H9 (cell line): ENCODE measurements around the gene KATNIP. TPM values are rescaled to one million over a fixed set of nuclear protein-coding genes. Genes with fewer than 3 reads are reported as not detected.

Source experiments
- DNase-seq: peaks from one replicate; pipeline ENCODE4 v3.0.0-alpha.2; 2017
- H2AFZ ChIP-seq: one replicate; pipeline ENCODE4 v1.6.1; 2013; ENCODE audit warnings: mild to moderate bottlenecking, low read length, control low read depth, moderate library complexity
- H2AK5ac ChIP-seq: 2 replicates; pipeline ENCODE4 v1.6.1; 2013; ENCODE audit warnings: low read length, control low read depth, mixed read lengths; ENCODE audit not compliant: insufficient read length
- H2BK120ac ChIP-seq: one replicate; pipeline ENCODE4 v1.6.1; 2013; ENCODE audit warnings: low read depth, mild to moderate bottlenecking, low read length, control low read depth, inconsistent platforms; ENCODE audit not compliant: poor library complexity, severe bottlenecking
- H2BK12ac ChIP-seq: 2 replicates; pipeline ENCODE4 v1.6.1; 2013; ENCODE audit warnings: low read length, control low read depth, mixed read lengths, low read depth; ENCODE audit not compliant: insufficient read length
- H2BK15ac ChIP-seq: 2 replicates; pipeline ENCODE4 v1.6.1; 2013; ENCODE audit warnings: low read depth, low read length, control low read depth
- H2BK20ac ChIP-seq: one replicate; pipeline ENCODE4 v1.6.1; 2013; ENCODE audit warnings: low read depth, mild to moderate bottlenecking, low read length, control low read depth, inconsistent platforms; ENCODE audit not compliant: poor library complexity, severe bottlenecking
- H2BK5ac ChIP-seq: 2 replicates; pipeline ENCODE4 v1.6.1; 2013; ENCODE audit warnings: low read length, control low read depth, mixed read lengths; ENCODE audit not compliant: insufficient read length
- H3K14ac ChIP-seq: 2 replicates; pipeline ENCODE4 v1.6.1; 2013; ENCODE audit warnings: low read length, control low read depth; ENCODE audit not compliant: insufficient read depth
- H3K18ac ChIP-seq: 2 replicates; pipeline ENCODE4 v1.6.1; 2013; ENCODE audit warnings: low read depth, mild to moderate bottlenecking, mixed read lengths, low read length, control low read depth; ENCODE audit not compliant: insufficient read length
- H3K23ac ChIP-seq: 2 replicates; pipeline ENCODE4 v1.6.1; 2013; ENCODE audit warnings: low read length, control low read depth, mixed read lengths, low read depth; ENCODE audit not compliant: insufficient read length
- H3K23me2 ChIP-seq: 2 replicates; pipeline ENCODE4 v1.6.1; 2013; ENCODE audit warnings: low read depth, mild to moderate bottlenecking, mixed read lengths, low read length, control low read depth; ENCODE audit not compliant: insufficient read length, poor library complexity, severe bottlenecking
- H3K27ac ChIP-seq: 2 replicates; pipeline ENCODE4 v1.5.1; 2013; ENCODE audit warnings: low read length, control low read depth, mixed read lengths, low read depth; ENCODE audit not compliant: insufficient read length
- H3K27me3 ChIP-seq: 2 replicates; pipeline ENCODE4 v1.6.1; 2013; ENCODE audit warnings: low read length, control low read depth, inconsistent platforms; ENCODE audit not compliant: insufficient read depth
- H3K4ac ChIP-seq: 2 replicates; pipeline ENCODE4 v1.6.1; 2013; ENCODE audit warnings: low read depth, mild to moderate bottlenecking, control low read depth, inconsistent platforms, low read length, moderate library complexity
- H3K4me1 ChIP-seq: 2 replicates; pipeline ENCODE4 v1.6.1; 2013; ENCODE audit warnings: low read length, control low read depth, inconsistent platforms; ENCODE audit not compliant: insufficient read depth
- H3K4me2 ChIP-seq: 2 replicates; pipeline ENCODE4 v1.6.1; 2013; ENCODE audit warnings: low read length, control low read depth, mixed read lengths; ENCODE audit not compliant: insufficient read length, insufficient read depth
- H3K56ac ChIP-seq: 2 replicates; pipeline ENCODE4 v1.6.1; 2013; ENCODE audit warnings: low read depth, mild to moderate bottlenecking, mixed read lengths, low read length, control low read depth; ENCODE audit not compliant: insufficient read length
- H3K79me1 ChIP-seq: 2 replicates; pipeline ENCODE4 v1.6.1; 2013; ENCODE audit warnings: low read depth, mild to moderate bottlenecking, moderate library complexity, low read length, control low read depth, inconsistent platforms; ENCODE audit not compliant: insufficient read depth, poor library complexity, severe bottlenecking
- H3K79me2 ChIP-seq: 2 replicates; pipeline ENCODE4 v1.6.1; 2013; ENCODE audit warnings: low read length, control low read depth, inconsistent platforms; ENCODE audit not compliant: insufficient read depth
- H3K9ac ChIP-seq: 2 replicates; pipeline ENCODE4 v1.6.1; 2013; ENCODE audit warnings: low read length, control low read depth, mixed read lengths; ENCODE audit not compliant: insufficient read length; ENCODE audit errors: extremely low read depth
- H3K9me3 ChIP-seq: one replicate; pipeline ENCODE4 v1.6.1; 2013; ENCODE audit warnings: low read depth, low read length, inconsistent platforms; ENCODE audit not compliant: control insufficient read depth
- H3T11ph ChIP-seq: one replicate; pipeline ENCODE4 v1.6.1; 2013; ENCODE audit warnings: mild to moderate bottlenecking, low read length, control low read depth, inconsistent platforms
- H4K20me1 ChIP-seq: one replicate; pipeline ENCODE4 v1.6.1; 2013; ENCODE audit not compliant: control insufficient read depth, insufficient read length, insufficient read depth
- H4K5ac ChIP-seq: 2 replicates; pipeline ENCODE4 v1.6.1; 2013; ENCODE audit warnings: low read depth, mild to moderate bottlenecking, mixed read lengths, low read length, control low read depth; ENCODE audit not compliant: insufficient read length
- H4K8ac ChIP-seq: replicated peaks from 2 replicates; pipeline ENCODE4 v1.6.1; 2013; ENCODE audit warnings: low read length, control low read depth, mixed read lengths, low read depth; ENCODE audit not compliant: insufficient read length
- H4K91ac ChIP-seq: 2 replicates; pipeline ENCODE4 v1.6.1; 2013; ENCODE audit warnings: low read depth, mild to moderate bottlenecking, moderate library complexity, mixed read lengths, low read length, control low read depth; ENCODE audit not compliant: insufficient read length
- H3K27ac Mint-ChIP-seq, 3 experiments: 2 replicates in 2 of 3; 3 replicates in 1 of 3; pipeline ENCODE4 v1.8.0; 2020 to 2021; ENCODE audit warnings: mixed read lengths in 3 of 3, mild to moderate bottlenecking in 1 of 3, moderate library complexity in 1 of 3
- H3K27me3 Mint-ChIP-seq: 2 replicates; pipeline ENCODE4 v1.8.0; 2021; ENCODE audit warnings: low read depth, mild to moderate bottlenecking, moderate library complexity, mixed read lengths
- H3K36me3 Mint-ChIP-seq, 3 experiments: 2 replicates in 2 of 3; 3 replicates in 1 of 3; pipeline ENCODE4 v1.8.0; 2020 to 2021; ENCODE audit warnings: low read depth in 3 of 3, mixed read lengths in 3 of 3; ENCODE audit not compliant: insufficient read depth in 1 of 3
- H3K4me1 Mint-ChIP-seq, 2 experiments: 2 replicates each; pipeline ENCODE4 v1.8.0; 2020; ENCODE audit warnings: mixed read lengths in 2 of 2
- H3K4me3 Mint-ChIP-seq, 2 experiments: 2 replicates in 1 of 2; 3 replicates in 1 of 2; pipeline ENCODE4 v1.8.0; 2020 to 2021; ENCODE audit warnings: mild to moderate bottlenecking in 2 of 2, mixed read lengths in 2 of 2, moderate library complexity in 1 of 2
- H3K9me3 Mint-ChIP-seq, 2 experiments: 2 replicates in 1 of 2; 3 replicates in 1 of 2; pipeline ENCODE4 v1.8.0; 2020; ENCODE audit warnings: mild to moderate bottlenecking in 2 of 2, mixed read lengths in 2 of 2, moderate library complexity in 1 of 2
- WGBS: extraction: QIAGEN DNeasy Blood & Tissue Kit; methylation state at CpG from one replicate; pipeline ENCODE4 v1.1.7; 2013; ENCODE audit warnings: missing lambda C conversion rate, low lambda C conversion rate, mixed read lengths; ENCODE audit not compliant: insufficient read length; ENCODE audit errors: extremely low coverage; 5-methylcytosine and 5-hydroxymethylcytosine counted together
- total RNA-seq: library from RNA; stranded (reverse); gene quantifications from 2 replicates; pipeline ENCODE4 v1.2.1, GENCODE V29; 2021
- TF ChIP-seq, protein P1 (sequence below): fragments of 200-600 bp; sonication (generic); conservative IDR thresholded peaks from 3 replicates; pipeline ENCODE4 v1.8.0; 2021; ENCODE audit warnings: antibody characterized with exemption, mild to moderate bottlenecking

KATNIP gene
- total RNA-seq, 1 experiment from 2014 or later: 13.2 TPM

DNA sequence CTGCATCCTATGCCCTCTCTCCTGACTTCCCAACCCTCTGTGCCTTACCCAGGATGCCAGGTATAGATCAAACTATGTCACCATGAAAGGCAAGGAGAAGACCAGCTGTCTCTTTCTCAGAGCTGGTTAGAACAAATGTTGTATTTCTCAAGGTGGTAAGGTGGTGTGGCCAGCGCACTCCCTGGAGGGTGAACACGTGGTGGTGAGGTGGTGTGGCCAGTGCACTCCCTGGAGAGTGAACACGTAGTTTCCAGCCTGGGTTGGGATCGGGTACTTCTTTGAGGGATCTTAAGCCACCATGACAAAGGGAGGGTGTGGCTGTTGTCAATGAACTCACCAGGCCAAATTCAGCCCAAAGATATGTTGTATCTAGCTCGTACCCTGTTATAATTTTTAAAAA lies 26.8 kb downstream of the KATNIP start:
- Histone ChIP-seq H4K5ac (no peak overlapping the region), H2AK5ac (no peak overlapping the region), H3K79me1 (no peaks in the 10 kb centered on the region), H3K9ac (no peak overlapping the region), H3K4ac (no peak overlapping the region), H4K8ac (no peak overlapping the region), H2BK15ac (no peak overlapping the region), H3K4me1 (no peaks in the 10 kb centered on the region), H3K27me3 (no peaks in the 10 kb centered on the region), H2BK20ac (no peak overlapping the region), H3T11ph (no peak overlapping the region), H4K91ac (no peak overlapping the region), H3K56ac (no peak overlapping the region), H3K23ac (no peak overlapping the region), H2BK12ac (no peak overlapping the region), H4K20me1 (no peaks in the 10 kb centered on the region), H3K18ac (no peak overlapping the region), H3K9me3 (no peaks in the 10 kb centered on the region), H2BK120ac (no peak overlapping the region), H2BK5ac (no peak overlapping the region), H3K27ac (no peak overlapping the region), H3K4me2 (no peak overlapping the region), H3K79me2 (no peaks in the 10 kb centered on the region), H3K14ac (no peak overlapping the region), H3K23me2 (no peaks in the 10 kb centered on the region), H2AFZ (no peak overlapping the region)
- Mint-ChIP-seq H3K4me3 (no peak overlapping the region), H3K9me3 (no peaks in the 10 kb centered on the region), H3K36me3 (no peaks in the 10 kb centered on the region; a peak in 2 of 7 replicates), H3K27me3 (no peaks in the 10 kb centered on the region), H3K27ac (peak overlapping the region in 2 of 3 experiments; percentile 17 to 85; a peak in 2 of 7 replicates), H3K4me1 (peaks cover 3 to 9% of the 10 kb centered on the region in 2 experiments)
- WGBS: no CpG with 5 or more reads among the region's 5 CpGs
- TF ChIP-seq, protein P1, sequence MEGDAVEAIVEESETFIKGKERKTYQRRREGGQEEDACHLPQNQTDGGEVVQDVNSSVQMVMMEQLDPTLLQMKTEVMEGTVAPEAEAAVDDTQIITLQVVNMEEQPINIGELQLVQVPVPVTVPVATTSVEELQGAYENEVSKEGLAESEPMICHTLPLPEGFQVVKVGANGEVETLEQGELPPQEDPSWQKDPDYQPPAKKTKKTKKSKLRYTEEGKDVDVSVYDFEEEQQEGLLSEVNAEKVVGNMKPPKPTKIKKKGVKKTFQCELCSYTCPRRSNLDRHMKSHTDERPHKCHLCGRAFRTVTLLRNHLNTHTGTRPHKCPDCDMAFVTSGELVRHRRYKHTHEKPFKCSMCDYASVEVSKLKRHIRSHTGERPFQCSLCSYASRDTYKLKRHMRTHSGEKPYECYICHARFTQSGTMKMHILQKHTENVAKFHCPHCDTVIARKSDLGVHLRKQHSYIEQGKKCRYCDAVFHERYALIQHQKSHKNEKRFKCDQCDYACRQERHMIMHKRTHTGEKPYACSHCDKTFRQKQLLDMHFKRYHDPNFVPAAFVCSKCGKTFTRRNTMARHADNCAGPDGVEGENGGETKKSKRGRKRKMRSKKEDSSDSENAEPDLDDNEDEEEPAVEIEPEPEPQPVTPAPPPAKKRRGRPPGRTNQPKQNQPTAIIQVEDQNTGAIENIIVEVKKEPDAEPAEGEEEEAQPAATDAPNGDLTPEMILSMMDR: no peak
- no peak for DNase-seq
